A549 (cell line): ENCODE data around the gene RASGRF1. TPM values are rescaled to one million over a fixed set of nuclear protein-coding genes. Genes with fewer than 3 reads are reported as not detected.

Experiments
- ATAC-seq, 2 experiments: fragments of 200-7000 bp in 1 of 2; fragments of >200 bp in 1 of 2; cut with Nextera tagmentation in 1 of 2; cut with Tn5 transposase in 1 of 2; 3 replicates each; pipeline versions ENCODE4 v1.8.0 to v1.9.1; 2018 to 2020; ENCODE audit warnings: mild to moderate bottlenecking in 1 of 2, moderate library complexity in 1 of 2
- CTCF ChIA-PET: fragments of 300-600 bp; sonication (Branson Sonifier 250); formaldehyde crosslinking; extraction: SDS; loops from one replicate; lab custom pipeline; 2021; ENCODE audit warnings: antibody characterized with exemption, inconsistent platforms; lab: Yijun Ruan, JAX
- POLR2A ChIA-PET: fragments of 350-600 bp; formaldehyde crosslinking; extraction: SDS; loops from one replicate; lab custom pipeline; 2021; ENCODE audit warnings: antibody characterized with exemption, inconsistent platforms; lab: Yijun Ruan, JAX
- DNase-seq, 2 experiments: peaks; one replicate each; pipeline versions ENCODE4 v3.0.0 to v3.0.0-alpha.2; 2011 to 2016; ENCODE audit warnings: low read depth in 1 of 2, low spot score in 1 of 2
- FAIRE-seq: peaks from 2 replicates; lab custom pipeline; 2011; peaks lifted over from hg19 to GRCh38; lab: Jason Lieb, UNC
- H3K27ac ChIP-seq, 2 experiments: fragments of >200 bp; sonication (Bioruptor Twin); formaldehyde crosslinking; 3 replicates each; pipeline ENCODE4 v1.5.1; 2016 to 2017
- H3K4me1 ChIP-seq: fragments of >200 bp; sonication (Bioruptor Twin); formaldehyde crosslinking; 3 replicates; pipeline ENCODE4 v1.6.1; 2016
- H3K4me2 ChIP-seq: fragments of >200 bp; sonication (Bioruptor Twin); formaldehyde crosslinking; 3 replicates; pipeline ENCODE4 v1.6.1; 2016
- H3K4me3 ChIP-seq: fragments of >200 bp; sonication (Bioruptor Twin); formaldehyde crosslinking; 3 replicates; pipeline ENCODE4 v1.5.1; 2016
- H3K9me3 ChIP-seq: fragments of >200 bp; sonication (Bioruptor Twin); formaldehyde crosslinking; 3 replicates; pipeline ENCODE4 v1.6.1; 2016
- CHD4 ChIP-seq: fragments of 200-600 bp; sonication (generic); IDR thresholded peaks from 2 replicates; pipeline ENCODE4 v1.6.1; 2016; ENCODE audit warnings: antibody characterized with exemption, mild to moderate bottlenecking, borderline replicate concordance
- HEYL ChIP-seq: fragments of 250-450 bp; sonication (Bioruptor Pico); IDR thresholded peaks from 2 replicates; pipeline ENCODE4 v1.8.0; 2021; ENCODE audit warnings: mild to moderate bottlenecking, moderate library complexity
- HOXA7 ChIP-seq: fragments of 250-450 bp; sonication (Bioruptor Pico); IDR thresholded peaks from 2 replicates; pipeline ENCODE4 v1.5.0; 2020; ENCODE audit warnings: mild to moderate bottlenecking, moderate library complexity
- HOXB5 ChIP-seq: fragments of 250-450 bp; sonication (Bioruptor Pico); IDR thresholded peaks from 2 replicates; pipeline ENCODE4 v1.5.0; 2020; ENCODE audit warnings: mild to moderate bottlenecking, moderate library complexity
- JUN ChIP-seq, 2 experiments: fragments of >200 bp; sonication (Bioruptor Twin); formaldehyde crosslinking; IDR thresholded peaks; 2 replicates in 1 of 2; 3 replicates in 1 of 2; pipeline ENCODE4 v1.6.1; 2016 to 2017
- KDM5A ChIP-seq: fragments of 200-600 bp; sonication (generic); IDR thresholded peaks from 2 replicates; pipeline ENCODE4 v1.6.1; 2016; ENCODE audit warnings: antibody characterized with exemption, mild to moderate bottlenecking
- NFE2L2 ChIP-seq: fragments of 150-350 bp; conservative IDR thresholded peaks from 2 replicates; pipeline ENCODE4 v1.6.1; 2014; ENCODE audit warnings: low read length
- NPAS2 ChIP-seq: fragments of 250-450 bp; sonication (Bioruptor Pico); IDR thresholded peaks from 2 replicates; pipeline ENCODE4 v1.8.0; 2022; ENCODE audit warnings: mild to moderate bottlenecking, moderate library complexity, borderline replicate concordance
- PHF8 ChIP-seq: fragments of 200-600 bp; sonication (generic); IDR thresholded peaks from 2 replicates; pipeline ENCODE4 v1.6.1; 2016; ENCODE audit warnings: low read depth, mild to moderate bottlenecking, antibody characterized with exemption, moderate library complexity, borderline replicate concordance
- POLR2A ChIP-seq: IDR thresholded peaks from 2 replicates; pipeline ENCODE4 v1.6.1; 2012; ENCODE audit warnings: mild to moderate bottlenecking, low read length
- POLR2AphosphoS2 ChIP-seq: conservative IDR thresholded peaks from 2 replicates; pipeline ENCODE4 v1.6.1; 2012; ENCODE audit warnings: low read length, improper control_type of control experiment, inconsistent platforms
- RAD21 ChIP-seq, 2 experiments: fragments of >200 bp in 1 of 2; sonication (Bioruptor Twin) in 1 of 2; formaldehyde crosslinking in 1 of 2; IDR thresholded peaks in 1 of 2; conservative IDR thresholded peaks in 1 of 2; 2 replicates in 1 of 2; 3 replicates in 1 of 2; pipeline ENCODE4 v1.6.1; 2012 to 2018; ENCODE audit warnings: inconsistent platforms in 1 of 2
- RCOR1 ChIP-seq: fragments of 150-350 bp; IDR thresholded peaks from 2 replicates; pipeline ENCODE4 v1.6.1; 2014; ENCODE audit warnings: antibody characterized with exemption, low read length, low read depth
- RFX5 ChIP-seq: fragments of 450-650 bp; IDR thresholded peaks from 2 replicates; pipeline ENCODE4 v1.7.1; 2014; ENCODE audit warnings: antibody characterized with exemption, mild to moderate bottlenecking, moderate library complexity
- ZFP36 ChIP-seq: fragments of 450-650 bp; IDR thresholded peaks from 2 replicates; pipeline ENCODE4 v1.6.1; 2014; ENCODE audit warnings: borderline replicate concordance; ENCODE audit not compliant: partially characterized antibody
- ZSCAN20 ChIP-seq: fragments of 250-450 bp; sonication (Bioruptor Pico); IDR thresholded peaks from 2 replicates; pipeline ENCODE4 v1.8.0; 2022; ENCODE audit warnings: mild to moderate bottlenecking, moderate library complexity
- WGBS: methylation state at CpG from one replicate; pipeline ENCODE4 v1.1.6; 2017; ENCODE audit errors: missing lambda C conversion rate; 5-methylcytosine and 5-hydroxymethylcytosine counted together
- polyA plus RNA-seq, 4 experiments: library from polyadenylated mRNA; depleted of rRNA in 3 of 4; stranded (reverse); fragments of >200 nt; fragmentation: RNase III in 1 of 4; extraction: RNeasy Plus Mini Kit Qiagen cat#74134 plus additional on column Dnase treatment in 1 of 4; gene quantifications; 2 replicates in 3 of 4; 3 replicates in 1 of 4; pipeline ENCODE4 v1.2.3, GENCODE V29; 2011 to 2017
- TF ChIP-seq, protein P1 (sequence below): fragments of >200 bp; sonication (Bioruptor Twin); formaldehyde crosslinking; IDR thresholded peaks from 3 replicates; pipeline ENCODE4 v1.6.1; 2016
- TF ChIP-seq, protein P2 (sequence below): fragments of 200-600 bp; sonication (generic); IDR thresholded peaks from 2 replicates; pipeline ENCODE4 v1.6.1; 2016; ENCODE audit warnings: antibody characterized with exemption, mild to moderate bottlenecking, moderate library complexity
- TF ChIP-seq, protein P3 (sequence below): fragments of 250-450 bp; sonication (Bioruptor Pico); IDR thresholded peaks from 2 replicates; pipeline ENCODE4 v1.5.0; 2021; ENCODE audit warnings: mild to moderate bottlenecking, moderate library complexity, borderline replicate concordance

Gene RASGRF1
- polyA plus RNA-seq, 2 of the 4 experiments (the other 2 are of a cell fraction): 0.13 to 0.21 TPM

DNA sequence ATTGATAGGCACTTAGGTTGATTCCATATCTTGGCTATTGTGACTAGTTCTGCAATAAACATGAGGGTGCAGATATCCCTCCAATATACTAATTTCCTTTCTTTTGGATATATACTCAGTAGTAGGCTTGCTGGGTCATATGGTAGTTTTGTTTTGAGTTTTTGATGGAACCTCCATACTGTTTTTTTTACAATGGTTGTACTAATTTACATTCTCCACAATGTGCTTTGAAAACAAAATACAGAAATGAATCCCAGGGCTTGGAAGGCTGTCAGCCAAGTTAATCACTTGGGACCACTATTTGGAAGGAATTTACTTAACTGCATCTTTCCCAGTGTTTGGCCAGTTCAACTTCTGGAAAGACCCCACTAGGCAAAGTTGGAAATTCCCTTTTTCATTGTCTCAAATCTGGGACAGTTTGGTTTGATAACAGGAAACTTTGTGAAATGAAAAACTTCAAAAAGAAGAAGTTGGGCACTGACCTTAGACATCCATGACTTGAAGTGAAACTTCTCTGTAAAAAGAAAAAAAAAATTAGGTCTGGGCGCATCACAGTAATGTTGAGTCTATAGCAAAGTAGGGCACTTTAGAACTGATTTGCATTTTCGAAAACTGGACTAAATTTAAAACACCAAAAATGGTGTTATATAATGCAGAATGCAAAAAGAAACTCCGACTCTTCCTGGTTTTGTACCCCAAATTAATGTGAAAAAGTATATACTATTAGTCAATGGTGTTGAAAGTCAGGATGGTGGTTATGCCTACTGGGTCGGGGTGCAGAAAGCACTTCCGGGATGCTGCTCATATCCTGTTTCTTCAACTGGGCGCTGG lies 151.7 kb downstream of the RASGRF1 start (continued):
- no peak for TF ChIP-seq KDM5A
- no peak for TF ChIP-seq POLR2AphosphoS2
- TF ChIP-seq, protein P1, sequence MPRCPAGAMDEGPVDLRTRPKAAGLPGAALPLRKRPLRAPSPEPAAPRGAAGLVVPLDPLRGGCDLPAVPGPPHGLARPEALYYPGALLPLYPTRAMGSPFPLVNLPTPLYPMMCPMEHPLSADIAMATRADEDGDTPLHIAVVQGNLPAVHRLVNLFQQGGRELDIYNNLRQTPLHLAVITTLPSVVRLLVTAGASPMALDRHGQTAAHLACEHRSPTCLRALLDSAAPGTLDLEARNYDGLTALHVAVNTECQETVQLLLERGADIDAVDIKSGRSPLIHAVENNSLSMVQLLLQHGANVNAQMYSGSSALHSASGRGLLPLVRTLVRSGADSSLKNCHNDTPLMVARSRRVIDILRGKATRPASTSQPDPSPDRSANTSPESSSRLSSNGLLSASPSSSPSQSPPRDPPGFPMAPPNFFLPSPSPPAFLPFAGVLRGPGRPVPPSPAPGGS: no peak
- no peak for TF ChIP-seq POLR2A
- TF ChIP-seq, all 56 proteins: peak for 0

DNA sequence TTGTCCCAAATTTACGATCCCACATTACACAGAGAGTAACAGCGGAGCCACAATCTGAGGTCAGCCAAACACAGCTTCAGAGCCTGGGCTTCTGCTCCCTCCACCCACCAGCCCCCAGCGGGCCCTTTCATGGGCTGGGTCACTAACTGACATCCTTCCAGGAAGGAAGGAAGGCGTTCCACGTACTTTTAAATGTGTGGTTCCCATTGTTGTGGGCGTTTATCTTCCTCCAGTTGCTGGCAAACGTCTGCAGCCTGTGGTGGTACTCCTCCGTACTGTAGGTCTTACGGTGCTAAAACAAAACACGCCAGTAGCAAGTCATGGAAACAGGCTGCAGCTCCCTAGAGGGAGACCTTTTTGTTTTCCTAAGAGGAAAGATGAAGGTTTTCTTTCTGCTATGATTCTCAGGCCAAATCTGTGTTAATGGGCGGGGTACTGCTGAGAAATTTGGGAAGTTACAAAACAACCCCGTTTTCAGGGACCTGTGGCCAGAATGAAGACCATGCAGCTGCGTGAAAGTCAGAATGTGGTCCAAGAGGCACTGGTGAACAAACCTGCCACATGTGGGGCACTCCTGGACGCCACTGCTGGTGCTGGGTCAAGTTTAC lies 153.3 kb downstream of the RASGRF1 start:
- no peak for TF ChIP-seq POLR2A
- Histone ChIP-seq H3K4me3 (no peak overlapping the region), H3K4me2 (no peak overlapping the region), H3K4me1 (no peaks in the 10 kb centered on the region), H3K9me3 (no peaks in the 10 kb centered on the region), H3K27ac (no peak overlapping the region)
- no peak for DNase-seq
- 79% methylated on average over 14 of the region's 14 CpGs for WGBS
- no peak for FAIRE-seq
- ChIA-PET POLR2A (no interaction called here), CTCF (interaction anchor here (1.4 to 4.4 kb wide), 4 partner anchors 11 to 247 kb away, joined by 3 to 19 read pairs (median 6); no protein-coding TSS in a partner anchor)
- no peak for ATAC-seq

DNA sequence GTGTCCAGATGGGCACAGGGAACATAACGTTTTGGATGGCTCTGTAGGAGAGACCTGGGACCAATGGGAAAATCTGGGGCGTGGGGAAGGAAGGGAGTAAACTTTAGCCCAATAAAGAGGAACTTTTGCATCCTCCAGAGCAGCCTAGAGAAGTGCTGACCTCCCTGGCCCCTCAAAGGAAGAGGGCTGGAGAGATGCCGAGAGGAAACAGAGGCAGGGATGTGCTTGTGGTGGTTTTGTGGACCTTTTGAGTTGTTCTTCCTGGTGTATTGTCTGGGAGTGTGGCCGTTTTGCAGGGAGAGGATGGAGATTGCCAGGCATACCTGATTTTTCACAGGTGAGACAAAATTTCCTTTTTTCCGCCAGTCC lies 155.9 kb downstream of the RASGRF1 start:
- ChIA-PET CTCF (interaction anchor here (1.2 to 4.4 kb wide), 3 partner anchors 26 to 45 kb away, joined by 4 to 19 read pairs (median 10); no protein-coding TSS in a partner anchor), POLR2A (no interaction called here)
- H3K4me3 ChIP-seq: no peak overlapping the region
- peaks cover 17% of the 10 kb centered on the region for H3K4me1 ChIP-seq
- DNase-seq: no peak
- TF ChIP-seq RAD21 (conservative IDR thresholded peaks at IDR 0.05 in 1 of 2, IDR thresholded peaks at IDR 0.05 in 1 of 2): no peak
- TF ChIP-seq NPAS2: no peak
- TF ChIP-seq JUN (IDR thresholded peaks at IDR 0.05): no peak
- no peak for TF ChIP-seq HOXA7
- TF ChIP-seq, protein P1: no peak
- no peak for TF ChIP-seq NFE2L2
- TF ChIP-seq, protein P2, sequence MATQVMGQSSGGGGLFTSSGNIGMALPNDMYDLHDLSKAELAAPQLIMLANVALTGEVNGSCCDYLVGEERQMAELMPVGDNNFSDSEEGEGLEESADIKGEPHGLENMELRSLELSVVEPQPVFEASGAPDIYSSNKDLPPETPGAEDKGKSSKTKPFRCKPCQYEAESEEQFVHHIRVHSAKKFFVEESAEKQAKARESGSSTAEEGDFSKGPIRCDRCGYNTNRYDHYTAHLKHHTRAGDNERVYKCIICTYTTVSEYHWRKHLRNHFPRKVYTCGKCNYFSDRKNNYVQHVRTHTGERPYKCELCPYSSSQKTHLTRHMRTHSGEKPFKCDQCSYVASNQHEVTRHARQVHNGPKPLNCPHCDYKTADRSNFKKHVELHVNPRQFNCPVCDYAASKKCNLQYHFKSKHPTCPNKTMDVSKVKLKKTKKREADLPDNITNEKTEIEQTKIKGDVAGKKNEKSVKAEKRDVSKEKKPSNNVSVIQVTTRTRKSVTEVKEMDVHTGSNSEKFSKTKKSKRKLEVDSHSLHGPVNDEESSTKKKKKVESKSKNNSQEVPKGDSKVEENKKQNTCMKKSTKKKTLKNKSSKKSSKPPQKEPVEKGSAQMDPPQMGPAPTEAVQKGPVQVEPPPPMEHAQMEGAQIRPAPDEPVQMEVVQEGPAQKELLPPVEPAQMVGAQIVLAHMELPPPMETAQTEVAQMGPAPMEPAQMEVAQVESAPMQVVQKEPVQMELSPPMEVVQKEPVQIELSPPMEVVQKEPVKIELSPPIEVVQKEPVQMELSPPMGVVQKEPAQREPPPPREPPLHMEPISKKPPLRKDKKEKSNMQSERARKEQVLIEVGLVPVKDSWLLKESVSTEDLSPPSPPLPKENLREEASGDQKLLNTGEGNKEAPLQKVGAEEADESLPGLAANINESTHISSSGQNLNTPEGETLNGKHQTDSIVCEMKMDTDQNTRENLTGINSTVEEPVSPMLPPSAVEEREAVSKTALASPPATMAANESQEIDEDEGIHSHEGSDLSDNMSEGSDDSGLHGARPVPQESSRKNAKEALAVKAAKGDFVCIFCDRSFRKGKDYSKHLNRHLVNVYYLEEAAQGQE: no peak
- no peak for TF ChIP-seq RFX5
- TF ChIP-seq, protein P3, sequence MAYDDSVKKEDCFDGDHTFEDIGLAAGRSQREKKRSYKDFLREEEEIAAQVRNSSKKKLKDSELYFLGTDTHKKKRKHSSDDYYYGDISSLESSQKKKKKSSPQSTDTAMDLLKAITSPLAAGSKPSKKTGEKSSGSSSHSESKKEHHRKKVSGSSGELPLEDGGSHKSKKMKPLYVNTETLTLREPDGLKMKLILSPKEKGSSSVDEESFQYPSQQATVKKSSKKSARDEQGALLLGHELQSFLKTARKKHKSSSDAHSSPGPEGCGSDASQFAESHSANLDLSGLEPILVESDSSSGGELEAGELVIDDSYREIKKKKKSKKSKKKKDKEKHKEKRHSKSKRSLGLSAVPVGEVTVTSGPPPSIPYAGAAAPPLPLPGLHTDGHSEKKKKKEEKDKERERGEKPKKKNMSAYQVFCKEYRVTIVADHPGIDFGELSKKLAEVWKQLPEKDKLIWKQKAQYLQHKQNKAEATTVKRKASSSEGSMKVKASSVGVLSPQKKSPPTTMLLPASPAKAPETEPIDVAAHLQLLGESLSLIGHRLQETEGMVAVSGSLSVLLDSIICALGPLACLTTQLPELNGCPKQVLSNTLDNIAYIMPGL (CRISPR knock-in tag): no peak
- no peak for TF ChIP-seq PHF8
- no peak for TF ChIP-seq HOXB5
- TF ChIP-seq CHD4: no peak
- no peak for TF ChIP-seq RCOR1
- TF ChIP-seq HEYL: no peak
- TF ChIP-seq POLR2AphosphoS2: no peak
- TF ChIP-seq ZSCAN20: no peak
- no peak for TF ChIP-seq ZFP36
- TF ChIP-seq, all 56 proteins: peak for 0
- no peak overlapping the region for H3K27ac ChIP-seq
- ATAC-seq (no peak), FAIRE-seq (no peak)
- H3K9me3 ChIP-seq: no peaks in the 10 kb centered on the region
- WGBS: 67% methylated on average over 5 of the region's 5 CpGs
- H3K4me2 ChIP-seq: no peak overlapping the region
